Stimulated activated CD4-positive, alpha-beta T cell treated with anti-CD3 and anti-CD28 coated beads, Interleukin-1b, Interleukin-23, amount 100 ng/mL, for 4 hours (primary cell): ENCODE results near the gene GLT6D1.
"Not testable (repeated sequence)": the region's sequence is repeated elsewhere in the genome, so short reads cannot be mapped to it uniquely, and the experiment has no call there.

ENCODE experiments used
- DNase-seq, 2 donors: peaks; one replicate each; pipeline ENCODE4 v3.0.0-alpha.2; 2020; ENCODE audit warnings: low read depth in 2 of 2

Gene GLT6D1

DNA sequence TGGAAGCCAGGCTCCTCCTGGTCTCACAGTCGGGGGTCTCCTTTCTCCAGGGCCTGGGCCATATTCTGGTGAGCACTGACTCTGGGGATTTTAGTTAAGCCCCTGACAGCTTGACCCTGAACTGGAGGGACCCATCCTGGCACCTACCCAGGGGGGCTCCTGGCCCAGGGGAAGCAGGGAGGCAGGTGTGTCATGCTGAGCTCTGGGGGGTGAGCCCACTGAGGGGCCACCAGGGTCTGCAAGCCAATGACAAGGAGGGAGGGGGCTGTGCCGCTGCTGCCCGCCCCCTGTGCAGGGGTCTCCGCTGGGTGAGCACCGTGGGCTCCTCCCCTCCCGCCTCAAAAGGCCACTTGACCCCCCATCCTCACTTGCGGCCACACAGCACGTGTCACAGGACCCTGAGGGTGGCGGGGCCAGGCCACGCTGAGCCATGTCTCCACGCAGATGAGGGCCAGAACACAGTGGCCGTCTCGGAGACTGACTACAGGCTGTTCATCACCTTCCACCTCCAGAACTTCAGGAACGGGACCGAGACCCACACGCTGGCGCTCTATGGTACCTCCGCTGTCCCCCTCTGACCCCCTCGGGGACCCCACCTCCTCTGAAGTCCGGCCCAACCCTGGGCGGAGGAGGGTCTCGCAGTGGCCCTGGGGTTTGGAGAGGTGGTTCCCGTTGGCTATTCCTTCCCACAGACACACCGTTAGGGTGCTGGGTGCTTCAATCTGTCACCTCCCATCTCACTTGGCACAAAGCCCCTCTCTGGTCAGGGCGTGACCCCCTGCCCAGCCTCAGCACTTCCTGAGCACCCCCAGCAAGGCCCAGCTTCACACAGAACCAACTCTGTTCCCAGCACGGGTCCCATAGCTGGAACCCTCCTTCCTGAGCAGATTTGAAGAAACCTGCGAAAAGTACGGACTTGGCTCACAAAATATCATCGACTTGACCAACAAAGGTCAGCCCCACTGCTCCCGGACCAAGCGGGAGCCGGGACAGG, 25.8 kb upstream of the GLT6D1 start:
- no peak for DNase-seq

DNA sequence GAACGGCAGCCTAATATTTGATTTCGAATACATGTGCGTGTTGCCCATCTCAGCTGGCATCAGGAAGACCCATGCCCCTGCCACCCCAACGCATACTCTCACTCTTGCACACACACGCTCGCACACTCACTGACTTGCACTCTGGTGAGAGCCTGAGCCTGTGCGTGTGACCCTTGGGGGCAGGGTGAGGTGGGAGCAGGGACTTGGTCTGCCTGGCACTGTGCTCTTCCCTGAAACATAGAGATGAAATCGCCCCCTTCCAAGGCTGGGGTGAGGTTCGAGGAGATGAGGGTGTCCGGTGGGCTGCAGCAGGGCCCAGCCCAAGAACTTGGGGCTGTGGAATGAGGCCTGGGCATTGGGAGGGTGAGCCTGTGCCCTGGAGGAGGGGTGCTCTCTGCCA, 24.9 kb upstream of the GLT6D1 start:
- DNase-seq, result no peak

DNA sequence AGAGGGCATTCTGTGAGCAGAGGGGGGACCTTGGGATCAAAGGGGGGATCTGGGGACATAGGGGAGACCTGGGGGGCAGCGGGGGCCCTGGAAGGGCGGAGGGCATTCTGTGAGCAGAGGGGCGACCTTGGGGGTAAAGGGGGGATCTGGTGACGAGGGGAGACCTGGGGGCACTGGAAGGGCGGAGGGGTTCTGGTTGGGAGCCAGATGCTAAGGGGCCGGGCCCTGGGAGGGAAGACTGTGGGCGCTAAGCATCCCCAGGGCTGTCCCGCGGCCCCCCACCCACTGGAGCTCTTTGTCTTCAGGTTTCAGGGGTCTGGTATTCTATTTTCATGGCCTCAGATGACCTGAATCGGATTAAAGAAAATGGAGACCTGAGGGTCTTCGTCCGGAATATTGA, 24.5 kb upstream of the GLT6D1 start:
- no peak for DNase-seq

DNA sequence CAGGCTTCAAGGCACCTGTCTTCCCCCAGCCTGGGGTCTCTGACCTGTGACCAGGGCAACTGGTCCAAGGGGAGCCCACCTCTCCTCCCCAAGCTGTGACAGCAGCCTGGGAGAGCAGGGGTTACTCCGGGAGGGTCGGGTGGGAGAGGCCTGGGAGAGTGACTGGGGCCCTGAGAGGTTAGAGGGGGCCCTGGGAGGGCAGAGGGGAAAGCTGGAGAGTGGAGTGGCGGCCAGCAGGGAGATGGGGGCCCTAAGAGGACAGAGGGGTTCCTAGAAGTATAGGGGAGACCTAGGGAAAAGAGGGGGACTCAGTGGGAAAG, 24.1 kb upstream of the GLT6D1 start:
- DNase-seq, result no peak

DNA sequence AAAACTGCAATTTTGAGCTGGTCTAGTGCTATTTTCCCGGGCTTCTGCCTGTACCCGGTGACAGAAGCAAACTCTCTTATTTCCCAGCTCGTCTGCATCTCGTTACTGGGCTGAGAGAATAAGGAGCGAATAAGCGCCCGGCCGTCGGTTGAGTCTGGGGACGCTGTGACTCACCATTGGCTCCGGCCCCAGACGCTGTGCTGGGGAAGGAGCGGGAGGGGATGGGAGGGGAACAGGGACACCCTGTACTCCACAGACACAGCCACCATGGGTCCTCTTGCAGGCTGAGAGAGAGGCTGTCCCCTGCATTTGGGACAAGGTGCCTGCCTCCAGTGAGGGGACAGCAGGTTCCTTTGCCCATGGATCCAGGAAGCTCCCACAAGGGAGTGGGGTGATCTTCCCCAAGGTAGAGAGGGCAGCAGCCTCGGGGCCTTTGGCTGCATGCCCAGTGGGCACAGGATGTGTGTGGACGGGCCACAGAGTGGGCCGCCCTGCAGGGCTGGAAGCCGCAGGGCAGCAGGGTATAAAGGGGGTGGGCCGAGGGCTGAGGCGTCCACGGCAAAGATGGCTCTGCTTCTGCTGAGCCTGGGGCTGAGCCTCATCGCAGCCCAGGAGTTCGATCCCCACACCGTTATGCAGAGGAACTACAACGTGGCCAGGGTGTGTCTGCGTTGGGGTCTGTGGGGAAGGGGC, 23.6 kb upstream of the GLT6D1 start, which contains the start of gene LCN9:
Gene LCN9 (plus strand): TSS at position 552 of the 693 bp plus-strand sequence. CDS start 13 bp downstream, at position 565.
- DNase-seq, result no peak

DNA sequence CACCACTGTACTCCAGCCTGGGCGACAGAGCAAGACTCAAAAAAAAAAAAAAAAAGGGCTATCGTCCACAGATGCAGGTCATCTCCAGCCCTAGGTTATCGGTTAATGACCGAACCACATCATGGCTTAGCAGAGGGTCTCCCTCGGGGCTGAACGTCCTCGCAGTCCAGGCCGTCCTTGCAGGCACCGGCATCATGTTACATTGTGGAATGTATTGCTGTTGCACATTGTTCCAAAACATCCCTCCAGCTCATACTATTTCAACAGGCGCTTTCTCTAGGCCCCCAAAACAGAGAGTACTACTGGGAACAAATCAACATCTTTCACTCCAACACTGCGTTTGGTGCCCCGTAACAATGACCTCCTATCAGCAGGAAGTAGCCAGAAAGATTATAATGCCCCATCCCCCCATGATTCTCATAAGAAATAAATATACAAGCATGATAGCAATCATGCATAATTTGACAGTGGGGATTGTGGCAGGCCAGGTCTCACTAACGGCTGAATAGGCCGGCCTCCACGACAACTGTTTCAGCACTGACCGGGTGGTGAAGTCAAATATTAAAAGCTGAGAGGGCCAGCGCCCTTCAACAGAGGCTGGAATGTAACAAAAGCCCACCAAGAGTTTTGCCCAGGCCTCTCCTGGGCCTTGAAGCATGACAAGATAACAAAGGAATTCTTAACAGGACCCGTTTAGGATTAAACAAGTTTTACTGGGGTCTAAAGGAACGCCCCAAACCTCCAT, 22.6 kb upstream of the GLT6D1 start:
- no peak for DNase-seq

DNA sequence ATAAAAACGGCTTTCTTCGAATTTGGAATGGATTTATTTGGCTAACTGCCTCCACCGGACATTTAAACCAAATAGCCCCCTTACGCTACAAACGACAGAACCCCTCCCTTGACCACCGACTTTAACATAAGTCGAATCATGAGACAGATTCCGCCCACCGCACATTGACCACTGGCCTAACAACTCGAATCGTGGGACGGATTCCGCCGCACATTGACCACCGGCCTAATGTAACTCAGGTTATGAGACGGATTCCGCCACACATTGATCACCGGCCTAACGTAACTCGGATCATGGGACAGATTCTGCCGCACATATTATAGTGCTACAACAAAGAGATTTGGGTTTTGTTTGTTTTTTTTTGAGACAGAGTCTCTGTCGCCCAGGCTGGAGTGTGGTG, 21.1 kb upstream of the GLT6D1 start:
- no peak for DNase-seq

DNA sequence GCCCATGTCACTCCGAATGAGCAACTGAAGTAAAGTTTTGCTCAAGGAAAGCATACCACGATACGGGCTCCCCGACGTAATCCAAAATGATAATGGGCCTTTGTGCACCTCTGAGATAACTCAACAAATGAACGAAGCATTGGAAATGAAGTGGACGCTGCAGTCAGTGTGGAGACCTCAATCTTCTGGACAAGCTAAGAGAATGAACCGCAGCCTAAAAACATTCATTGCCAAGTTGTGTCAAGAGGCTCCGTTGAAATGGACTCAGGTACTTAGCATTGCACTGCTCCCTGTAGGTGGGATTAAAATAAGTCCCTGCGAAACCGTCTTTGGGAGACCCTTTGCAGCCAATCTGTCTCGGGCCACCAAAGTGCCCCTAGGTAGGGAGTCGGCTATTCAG, 19.9 kb upstream of the GLT6D1 start:
- no peak for DNase-seq

DNA sequence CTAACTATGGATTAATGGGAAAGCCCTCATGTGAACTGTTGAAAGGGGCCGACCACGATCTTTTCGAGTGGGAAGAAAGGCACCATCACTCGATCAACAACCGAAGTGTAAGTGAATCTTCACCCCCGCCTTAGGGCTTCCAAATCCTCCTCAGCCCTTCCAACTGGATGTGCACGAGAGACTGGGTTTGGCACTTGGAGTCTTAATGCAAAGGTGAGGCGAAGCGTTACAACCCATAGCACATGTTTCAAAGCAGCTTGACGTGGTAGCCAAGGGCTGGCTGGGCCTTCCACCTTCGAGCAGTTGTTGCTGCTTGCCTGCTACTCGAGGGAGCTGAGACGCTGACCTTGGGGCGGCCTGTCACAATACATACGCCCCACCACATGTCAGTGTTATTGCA, 18.1 kb upstream of the GLT6D1 start:
- no peak for DNase-seq

DNA sequence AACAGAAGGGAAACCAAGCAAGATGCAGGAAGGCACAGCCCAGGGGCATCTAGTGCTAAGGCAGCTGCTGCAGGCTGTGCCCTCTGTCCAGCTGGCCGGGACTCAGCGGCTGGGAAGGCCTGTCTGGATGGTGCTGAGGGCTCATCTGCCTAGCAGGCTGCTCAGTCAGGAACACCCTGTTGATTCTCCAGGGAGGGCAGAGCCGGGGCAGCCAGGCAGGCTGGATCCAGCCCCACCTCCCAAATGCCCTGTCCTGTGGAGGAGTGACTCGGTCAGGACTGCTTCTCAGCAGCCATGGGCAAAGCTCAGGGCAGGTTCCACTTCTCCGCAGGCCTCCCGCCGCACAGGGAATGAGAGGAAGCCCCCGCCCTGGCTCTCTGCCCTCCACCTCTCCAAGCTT, 16.0 kb upstream of the GLT6D1 start:
- DNase-seq, result no peak

DNA sequence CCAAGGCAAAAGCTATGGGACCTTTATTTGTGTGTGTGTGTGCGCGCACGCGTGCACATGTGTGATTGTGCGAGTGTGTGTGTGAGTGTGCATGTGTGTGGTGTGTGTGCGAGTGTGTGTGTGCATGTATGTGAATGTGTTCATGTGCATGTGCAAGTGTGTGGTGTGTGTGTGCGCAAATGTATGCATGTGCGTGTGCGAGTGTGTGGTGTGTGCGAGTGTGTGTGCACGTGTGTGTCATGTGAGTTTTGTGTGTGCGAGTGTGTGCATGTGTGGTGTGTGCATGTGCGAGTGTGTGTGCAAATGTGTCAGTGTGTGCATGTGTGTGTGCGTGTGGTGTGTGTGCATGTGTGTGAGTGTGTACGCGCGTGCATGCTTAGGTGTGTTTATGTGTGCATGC, 11.1 kb upstream of the GLT6D1 start:
- no peak for DNase-seq

DNA sequence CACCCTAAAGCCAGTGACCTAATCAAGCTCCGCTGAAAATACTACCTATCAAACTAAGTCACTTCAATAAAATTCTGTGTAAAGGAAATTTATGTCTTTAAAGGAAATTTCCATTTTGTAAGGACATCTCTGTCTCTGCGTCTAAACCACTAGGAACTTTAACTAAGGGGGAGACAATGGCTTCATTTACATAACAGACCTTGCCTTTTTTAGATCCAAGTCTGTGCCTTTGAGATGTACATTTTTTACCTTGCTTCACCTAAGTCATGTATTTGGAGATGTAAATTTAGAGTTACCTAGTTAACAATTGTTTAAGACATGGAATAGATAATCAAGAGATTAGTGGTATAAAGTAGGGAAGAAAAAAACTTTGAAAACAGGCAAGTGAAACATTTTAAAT, 10.2 kb upstream of the GLT6D1 start:
- DNase-seq, result no peak

DNA sequence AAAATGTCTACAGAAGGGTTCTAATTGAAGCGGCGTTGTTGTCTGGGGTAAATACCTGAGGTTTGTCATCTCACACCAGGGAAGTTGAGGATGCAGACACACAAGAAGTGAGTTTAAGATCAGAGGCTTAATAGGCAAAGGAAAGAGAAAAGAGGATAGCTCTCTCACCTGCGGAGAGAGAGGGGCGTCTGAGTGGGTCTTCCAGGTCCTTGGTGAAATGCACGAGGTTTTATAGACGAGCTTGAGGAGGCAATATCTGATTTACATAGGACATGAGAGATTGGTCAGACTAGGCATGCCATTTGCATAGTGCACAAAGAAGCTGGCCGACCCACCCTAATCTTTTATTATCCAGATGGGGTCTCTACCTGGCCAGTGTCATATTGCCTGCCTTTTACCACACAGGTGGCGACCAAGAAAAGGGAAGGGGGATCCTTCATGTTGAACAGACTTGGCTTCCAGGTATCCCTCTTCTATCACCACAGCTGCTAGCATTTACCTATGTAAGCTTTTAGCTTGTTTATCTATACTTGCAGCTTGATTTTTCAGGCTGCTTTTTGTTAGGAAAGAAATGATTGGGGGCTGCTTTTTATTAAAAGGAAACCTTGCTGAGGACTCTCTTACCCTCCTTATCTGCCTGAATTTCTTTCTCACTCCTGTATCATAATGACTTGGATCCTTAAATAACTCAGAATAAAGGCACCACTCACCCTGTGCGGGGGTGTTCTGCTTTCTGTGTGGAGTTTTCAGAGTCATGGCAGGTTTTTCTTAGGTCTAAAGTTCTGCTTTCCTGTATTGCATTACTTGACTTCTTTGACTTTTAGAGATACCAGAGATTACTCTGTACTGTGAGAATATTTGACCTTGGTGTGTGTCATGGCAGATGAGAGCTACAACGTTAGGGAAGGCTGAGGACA, 9.4 kb upstream of the GLT6D1 start:
- DNase-seq, result no peak

DNA sequence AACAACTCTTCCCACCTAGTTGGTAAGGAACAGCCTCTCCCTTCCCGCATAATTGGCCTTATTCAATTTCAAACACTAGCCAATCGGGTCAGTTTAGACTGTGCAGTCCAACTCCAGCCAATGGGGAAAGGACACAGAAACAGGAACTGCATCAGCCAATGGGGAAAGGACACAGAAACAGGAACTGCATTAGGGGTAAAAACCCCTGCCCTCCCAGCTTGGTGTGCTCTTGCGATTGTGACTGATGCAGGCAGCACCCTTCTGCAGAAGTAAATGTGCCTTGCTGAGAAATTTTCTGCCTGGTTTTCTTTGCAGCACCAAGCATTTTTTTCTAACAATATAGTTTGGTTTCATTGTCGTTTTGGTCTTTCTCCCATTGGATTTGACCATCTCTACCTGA, 8.5 kb upstream of the GLT6D1 start:
- no peak for DNase-seq

DNA sequence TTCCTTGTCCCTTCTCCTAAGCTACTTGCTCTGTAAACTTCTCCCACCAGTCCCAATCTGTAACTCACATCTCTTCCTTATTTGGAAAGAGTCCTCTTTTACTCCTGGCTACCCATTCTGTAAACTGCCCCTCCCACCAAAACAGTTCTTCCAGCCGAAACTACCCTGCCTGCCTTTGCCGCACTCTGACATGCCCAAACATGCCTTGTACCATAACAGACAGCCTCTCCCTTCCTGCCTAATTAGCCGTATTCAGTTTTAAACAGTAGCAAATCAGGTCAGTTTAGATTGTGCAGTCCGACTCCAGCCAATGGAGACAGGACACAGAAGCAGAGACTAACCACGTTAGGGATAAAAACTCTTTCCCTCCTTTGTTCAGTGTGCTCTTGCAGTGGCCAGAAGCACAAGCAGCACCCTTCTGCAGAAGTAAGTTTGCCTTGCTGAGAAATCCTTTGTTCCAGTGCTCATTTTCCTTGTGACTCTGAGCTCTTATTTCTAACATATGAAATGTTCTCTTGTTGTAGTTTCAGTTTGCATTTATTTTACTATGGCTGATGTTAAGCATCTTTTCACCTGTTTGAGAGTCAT, 5.4 kb upstream of the GLT6D1 start:
- DNase-seq, result no peak

DNA sequence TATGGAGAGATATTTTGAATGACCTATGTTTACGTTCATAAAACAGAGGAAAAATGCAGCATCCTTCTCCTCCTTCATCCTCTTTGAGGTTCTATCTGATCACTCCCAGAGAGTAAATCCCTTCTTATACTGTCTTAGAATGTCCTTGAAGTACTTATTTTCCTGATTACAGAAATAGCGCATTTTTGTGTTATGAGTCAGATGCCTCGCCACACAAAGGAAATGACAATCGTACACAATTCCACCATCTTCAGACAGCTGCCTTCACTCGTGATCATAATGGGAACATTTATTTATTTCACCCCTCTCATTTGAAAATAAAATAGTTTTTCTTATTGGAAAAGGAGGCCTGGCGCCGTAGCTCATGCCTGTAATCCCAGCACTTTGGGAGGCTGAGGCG, 2.4 kb upstream of the GLT6D1 start:
- no peak for DNase-seq

DNA sequence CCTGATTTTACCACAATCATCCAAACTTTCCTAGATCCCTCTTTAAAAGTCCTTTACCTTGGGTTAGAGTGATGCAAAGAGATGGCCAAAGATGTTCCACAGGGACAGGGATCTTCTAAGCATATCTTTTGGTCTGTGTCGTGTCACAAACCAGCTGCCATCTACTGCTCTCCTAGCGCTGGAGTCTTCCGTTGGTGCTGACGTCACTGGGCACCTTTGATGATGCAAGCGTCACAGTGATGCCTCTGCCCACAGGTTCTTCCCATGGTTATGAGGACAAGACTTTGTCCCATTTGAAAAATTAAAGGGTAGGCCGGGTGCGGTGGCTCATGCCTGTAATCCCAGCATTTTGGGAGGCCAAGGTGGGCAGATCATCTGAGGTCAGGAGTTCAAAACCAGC, 1.7 kb upstream of the GLT6D1 start:
- no peak for DNase-seq

DNA sequence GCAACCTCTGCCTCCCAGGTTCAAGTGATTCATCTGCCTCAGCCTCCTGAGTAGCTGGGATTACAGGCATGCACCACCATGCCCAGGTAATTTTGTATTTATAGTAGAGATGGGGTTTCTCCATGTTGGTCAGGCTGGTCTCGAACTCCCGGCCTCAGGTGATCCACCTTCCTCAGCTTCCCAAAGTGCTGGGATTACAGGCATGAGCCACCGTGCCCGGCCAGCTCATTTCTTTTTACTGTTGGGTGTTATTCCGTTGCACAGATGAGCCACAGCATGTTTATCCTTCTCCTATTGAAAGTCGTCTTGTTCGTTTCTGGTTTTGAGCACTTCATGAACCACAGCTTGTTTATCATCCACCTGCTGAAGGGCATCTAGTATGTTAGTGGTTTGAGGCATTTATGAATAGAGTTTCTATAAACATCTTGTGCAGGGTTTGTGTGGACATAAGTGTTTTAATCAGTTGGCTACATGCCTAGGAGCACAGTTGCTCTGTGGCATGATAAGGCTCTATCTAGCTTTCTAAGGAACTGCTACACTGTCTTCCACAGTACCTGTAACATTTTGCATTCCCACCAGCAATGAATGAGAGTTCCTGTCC, 2.3 kb downstream of the GLT6D1 start:
- DNase-seq, result not testable (repeated sequence)

DNA sequence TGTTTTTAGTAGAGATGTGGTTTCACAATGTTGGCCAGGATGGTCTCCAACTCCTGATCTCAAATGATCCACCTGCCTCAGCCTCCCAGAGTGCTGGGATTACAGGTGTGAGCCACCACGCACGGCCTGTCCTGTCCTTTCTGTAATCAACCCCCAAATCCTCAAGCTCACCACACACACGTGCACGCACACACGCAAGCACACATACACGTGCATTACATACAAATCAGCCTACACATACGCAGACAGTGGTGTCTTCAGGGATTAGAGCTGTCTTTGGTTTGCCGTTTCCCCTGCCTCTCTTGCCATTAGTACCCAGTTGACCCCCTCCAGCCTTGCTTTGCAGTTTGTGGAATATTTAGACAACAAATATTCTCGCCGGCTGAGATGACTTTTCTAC, 6.5 kb downstream of the GLT6D1 start:
- no peak for DNase-seq

DNA sequence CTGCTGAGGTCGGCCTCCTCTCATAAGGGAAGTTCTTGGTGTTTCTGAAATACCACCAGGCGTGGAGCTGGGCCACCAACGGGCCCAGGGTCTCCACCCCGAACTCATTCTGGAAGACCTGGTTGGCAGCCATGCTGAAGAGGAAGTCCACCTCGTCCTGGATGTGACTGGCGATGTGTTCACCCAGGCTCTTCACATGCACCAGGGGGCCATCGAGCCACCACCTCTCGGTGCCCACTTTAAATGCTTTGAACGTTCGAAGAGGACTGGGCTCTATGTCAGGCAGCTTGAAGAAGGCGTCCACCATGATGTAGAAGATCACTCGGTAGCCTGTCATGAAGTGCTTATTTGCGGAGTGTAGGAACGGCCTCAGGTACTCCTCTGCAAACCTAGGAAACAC, 15.1 kb downstream of the GLT6D1 start:
- no peak for DNase-seq
